ENCODE results near the gene KCNAB1. TPM values are rescaled to one million over a fixed set of nuclear protein-coding genes. Genes with fewer than 3 reads are reported as not detected.

The KCNAB1 gene
- polyA plus RNA-seq, 1 experiment: 0.07 TPM

DNA sequence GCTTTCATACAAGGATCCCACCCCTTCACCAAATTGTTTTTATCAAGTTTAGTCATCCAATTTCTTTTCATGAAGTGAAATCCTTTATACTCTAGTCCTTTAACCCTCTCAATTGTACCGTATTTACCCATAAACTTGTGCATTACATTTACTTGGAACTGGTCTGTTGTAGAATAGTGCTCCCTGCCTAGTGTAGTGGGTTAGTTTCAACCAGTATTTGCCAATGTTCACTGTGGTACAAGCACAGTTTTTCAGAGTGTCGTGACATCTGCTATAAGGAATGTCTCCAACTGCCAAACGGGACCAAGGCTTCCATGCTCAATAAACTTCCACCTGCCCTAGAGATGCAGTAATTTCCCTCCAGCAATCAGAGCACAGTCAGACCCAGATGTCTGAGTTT lies 211.9 kb downstream of the KCNAB1 start:
- ChIA-PET CTCF (no interaction called here), POLR2A (no interaction called here)
- no peak for DNase-seq (ENCODE audit: low read depth, low spot score)
- no peak overlapping the region for H3K4me3 ChIP-seq (ENCODE audit: low read depth, low read length)
- no peaks in the 10 kb centered on the region for H3K9me3 ChIP-seq (ENCODE audit: control insufficient read depth, insufficient read depth, low read length)
- peaks cover 6% of the 10 kb centered on the region for H3K27me3 ChIP-seq (ENCODE audit: control insufficient read depth, insufficient read depth, low read length)
- no peak overlapping the region for H3K27ac ChIP-seq (ENCODE audit: low read depth, low read length)
- TF ChIP-seq, protein P1, sequence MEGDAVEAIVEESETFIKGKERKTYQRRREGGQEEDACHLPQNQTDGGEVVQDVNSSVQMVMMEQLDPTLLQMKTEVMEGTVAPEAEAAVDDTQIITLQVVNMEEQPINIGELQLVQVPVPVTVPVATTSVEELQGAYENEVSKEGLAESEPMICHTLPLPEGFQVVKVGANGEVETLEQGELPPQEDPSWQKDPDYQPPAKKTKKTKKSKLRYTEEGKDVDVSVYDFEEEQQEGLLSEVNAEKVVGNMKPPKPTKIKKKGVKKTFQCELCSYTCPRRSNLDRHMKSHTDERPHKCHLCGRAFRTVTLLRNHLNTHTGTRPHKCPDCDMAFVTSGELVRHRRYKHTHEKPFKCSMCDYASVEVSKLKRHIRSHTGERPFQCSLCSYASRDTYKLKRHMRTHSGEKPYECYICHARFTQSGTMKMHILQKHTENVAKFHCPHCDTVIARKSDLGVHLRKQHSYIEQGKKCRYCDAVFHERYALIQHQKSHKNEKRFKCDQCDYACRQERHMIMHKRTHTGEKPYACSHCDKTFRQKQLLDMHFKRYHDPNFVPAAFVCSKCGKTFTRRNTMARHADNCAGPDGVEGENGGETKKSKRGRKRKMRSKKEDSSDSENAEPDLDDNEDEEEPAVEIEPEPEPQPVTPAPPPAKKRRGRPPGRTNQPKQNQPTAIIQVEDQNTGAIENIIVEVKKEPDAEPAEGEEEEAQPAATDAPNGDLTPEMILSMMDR (IDR thresholded peaks at IDR 0.05; ENCODE audit: low read depth, low read length): no peak

DNA sequence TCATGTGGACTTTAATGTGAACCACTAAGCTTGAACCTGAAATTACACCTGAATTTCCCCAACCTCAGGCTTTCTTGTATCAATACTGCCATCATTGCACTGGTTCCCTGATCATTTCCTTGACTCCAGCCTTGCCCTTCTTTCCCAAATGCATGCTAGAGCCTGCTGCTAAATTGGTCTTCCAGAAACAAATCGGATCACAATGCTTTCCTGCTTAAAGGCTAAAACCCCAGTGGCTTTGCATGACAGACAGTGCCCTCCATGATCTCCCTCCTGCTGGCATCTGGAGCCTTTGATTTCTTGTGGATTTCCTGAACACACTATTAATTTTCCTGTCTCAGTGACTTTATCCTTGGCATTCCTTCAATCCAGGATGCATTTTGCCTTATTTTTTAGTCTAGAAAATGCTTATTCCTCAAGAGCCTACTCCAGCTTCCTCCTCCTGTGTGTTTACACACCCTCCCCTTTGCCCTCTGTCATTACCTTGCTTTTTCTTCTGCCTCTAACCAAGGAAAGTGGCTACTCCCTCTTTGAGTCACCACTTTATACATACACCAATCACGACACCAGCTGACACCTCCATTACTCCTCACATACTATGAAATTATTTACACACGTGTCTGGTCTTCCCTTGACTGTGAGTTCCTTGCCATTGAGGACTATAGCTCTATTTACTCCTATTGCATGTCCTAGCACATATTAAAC lies 214.6 kb downstream of the KCNAB1 start:
- POLR2A ChIA-PET: no interaction called here
- no peaks in the 10 kb centered on the region for H3K9me3 ChIP-seq (ENCODE audit: control insufficient read depth, insufficient read depth, low read length)
- no peak for DNase-seq (ENCODE audit: low read depth, low spot score)
- H3K27me3 ChIP-seq (ENCODE audit: control insufficient read depth, insufficient read depth, low read length): peaks cover 2% of the 10 kb centered on the region
- TF ChIP-seq, protein P1 (IDR thresholded peaks at IDR 0.05; ENCODE audit: low read depth, low read length): no peak
- CTCF ChIA-PET: no interaction called here
- H3K4me3 ChIP-seq (ENCODE audit: low read depth, low read length): no peak overlapping the region
- H3K27ac ChIP-seq (ENCODE audit: low read depth, low read length): no peak overlapping the region

DNA sequence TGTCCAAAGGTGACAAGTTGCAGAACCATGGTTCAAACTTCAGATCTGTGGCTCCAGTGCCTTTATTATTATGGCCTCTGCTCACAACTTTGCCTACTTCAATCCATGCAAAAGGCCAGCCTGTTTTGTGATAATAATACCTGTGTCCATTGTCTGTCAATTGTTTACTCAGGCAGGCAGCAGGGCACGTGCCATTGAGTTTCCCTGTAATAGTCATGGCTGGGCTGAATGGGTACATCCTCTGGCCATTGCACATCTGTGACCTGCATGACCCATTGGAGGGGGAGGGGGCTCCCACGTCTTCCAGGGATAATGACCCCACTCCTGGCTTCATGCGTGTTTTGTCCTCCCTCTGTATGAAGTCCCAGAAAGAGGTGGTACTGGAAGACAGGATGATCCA lies 219.1 kb downstream of the KCNAB1 start:
- Histone ChIP-seq H3K9me3 (ENCODE audit: control insufficient read depth, insufficient read depth, low read length) (no peaks in the 10 kb centered on the region), H3K27ac (ENCODE audit: low read depth, low read length) (no peak overlapping the region), H3K4me3 (ENCODE audit: low read depth, low read length) (no peak overlapping the region), H3K27me3 (ENCODE audit: control insufficient read depth, insufficient read depth, low read length) (no peaks in the 10 kb centered on the region)
- DNase-seq (ENCODE audit: low read depth, low spot score): no peak
- ChIA-PET CTCF (no interaction called here), POLR2A (no interaction called here)
- TF ChIP-seq, protein P1 (IDR thresholded peaks at IDR 0.05; ENCODE audit: low read depth, low read length): no peak

DNA sequence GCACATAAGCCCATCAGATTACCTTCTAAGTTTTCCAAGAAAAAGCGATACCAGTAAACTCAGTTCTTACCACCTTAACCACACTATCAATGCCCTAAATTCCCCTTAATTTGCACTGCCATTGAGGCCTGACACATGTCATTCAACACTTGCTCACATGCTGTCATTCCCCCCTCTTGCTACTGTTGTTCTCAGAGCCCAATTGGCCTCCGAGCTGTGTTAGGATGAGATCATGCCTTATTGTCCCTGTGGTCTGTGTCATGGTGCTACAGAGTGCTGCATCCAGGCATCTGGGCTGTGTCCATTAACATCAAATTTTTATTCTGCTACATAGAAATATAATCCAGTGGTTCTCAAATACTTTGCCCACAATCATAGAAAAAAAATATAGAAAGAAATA lies 221.0 kb downstream of the KCNAB1 start:
- POLR2A ChIA-PET: no interaction called here
- Histone ChIP-seq H3K9me3 (ENCODE audit: control insufficient read depth, insufficient read depth, low read length) (no peaks in the 10 kb centered on the region), H3K4me3 (ENCODE audit: low read depth, low read length) (no peak overlapping the region), H3K27me3 (ENCODE audit: control insufficient read depth, insufficient read depth, low read length) (no peaks in the 10 kb centered on the region), H3K27ac (ENCODE audit: low read depth, low read length) (no peak overlapping the region)
- TF ChIP-seq, protein P1 (IDR thresholded peaks at IDR 0.05; ENCODE audit: low read depth, low read length): no peak
- DNase-seq (ENCODE audit: low read depth, low spot score): no peak
- CTCF ChIA-PET: no interaction called here

DNA sequence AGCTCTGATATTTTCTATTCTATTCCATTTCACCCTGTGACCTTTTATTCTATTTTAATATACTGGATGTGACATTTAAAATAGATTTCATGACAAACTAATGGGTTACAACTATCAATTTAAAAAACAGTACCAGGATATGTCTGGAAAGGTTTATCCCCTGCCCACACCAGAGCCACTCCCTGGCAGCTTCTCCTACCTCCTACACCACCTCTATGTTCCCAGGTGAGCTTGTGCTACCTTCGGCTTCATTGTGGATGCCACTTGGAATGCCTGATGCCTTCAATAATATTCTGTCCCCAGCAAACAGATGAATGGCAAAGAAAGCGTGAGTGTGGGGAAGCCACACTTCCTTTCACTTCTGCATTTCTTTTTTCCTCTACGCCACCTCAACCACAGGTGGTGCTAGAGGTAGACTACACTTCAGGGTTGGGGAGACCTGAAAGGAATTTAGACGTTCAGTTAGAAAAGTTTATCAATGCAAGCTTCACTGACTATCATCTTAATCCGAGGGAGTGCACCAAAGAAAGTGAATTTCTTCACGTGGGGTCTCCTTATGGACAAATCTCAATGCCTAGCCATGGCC lies 221.5 kb downstream of the KCNAB1 start:
- POLR2A ChIA-PET: no interaction called here

More for the DNA sequence above, 221.5 kb downstream of the KCNAB1 start:
- CTCF ChIA-PET: no interaction called here
- H3K9me3 ChIP-seq (ENCODE audit: control insufficient read depth, insufficient read depth, low read length): no peaks in the 10 kb centered on the region
- H3K27ac ChIP-seq (ENCODE audit: low read depth, low read length): no peak overlapping the region
- TF ChIP-seq, protein P1 (IDR thresholded peaks at IDR 0.05; ENCODE audit: low read depth, low read length): no peak
- no peak overlapping the region for H3K4me3 ChIP-seq (ENCODE audit: low read depth, low read length)
- DNase-seq (ENCODE audit: low read depth, low spot score): no peak
- H3K27me3 ChIP-seq (ENCODE audit: control insufficient read depth, insufficient read depth, low read length): no peaks in the 10 kb centered on the region

Data from AG04450 (cell line).